Astrocyte (in vitro differentiated cells and primary cell): Measurements from ENCODE around the gene NAALADL2.

ENCODE experiments used
- EZH2 ChIP-seq: IDR thresholded peaks from 2 replicates; pipeline ENCODE4 v1.6.1; 2012; ENCODE audit warnings: mild to moderate bottlenecking, low read length, inconsistent platforms; ENCODE audit not compliant: insufficient read depth
- TF ChIP-seq, protein P1 (sequence below): IDR thresholded peaks from 2 replicates; pipeline ENCODE4 v1.5.1; 2011; ENCODE audit warnings: low read depth, mild to moderate bottlenecking, inconsistent platforms, low read length, moderate library complexity; ENCODE audit not compliant: insufficient read depth

DNA sequence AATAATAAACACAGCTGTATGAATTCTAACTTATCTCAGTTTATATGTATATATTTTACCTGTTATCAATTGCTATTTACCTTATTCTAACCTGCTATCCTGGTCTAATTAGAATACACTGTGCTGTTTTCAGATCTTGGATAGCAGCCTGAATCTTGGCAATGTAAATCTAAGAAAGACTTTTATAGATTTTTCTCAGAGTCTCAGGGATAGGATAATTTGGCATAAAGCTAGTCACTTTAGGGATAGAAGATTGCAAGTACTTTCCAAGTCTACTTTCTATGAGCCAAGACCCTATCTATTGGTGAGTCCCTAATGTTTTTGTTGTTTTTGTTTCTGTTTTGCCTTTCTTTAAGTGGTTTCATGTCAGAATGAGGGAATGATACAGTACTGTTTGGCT is 695.7 kb downstream of the NAALADL2 start:
- TF ChIP-seq, protein P1, sequence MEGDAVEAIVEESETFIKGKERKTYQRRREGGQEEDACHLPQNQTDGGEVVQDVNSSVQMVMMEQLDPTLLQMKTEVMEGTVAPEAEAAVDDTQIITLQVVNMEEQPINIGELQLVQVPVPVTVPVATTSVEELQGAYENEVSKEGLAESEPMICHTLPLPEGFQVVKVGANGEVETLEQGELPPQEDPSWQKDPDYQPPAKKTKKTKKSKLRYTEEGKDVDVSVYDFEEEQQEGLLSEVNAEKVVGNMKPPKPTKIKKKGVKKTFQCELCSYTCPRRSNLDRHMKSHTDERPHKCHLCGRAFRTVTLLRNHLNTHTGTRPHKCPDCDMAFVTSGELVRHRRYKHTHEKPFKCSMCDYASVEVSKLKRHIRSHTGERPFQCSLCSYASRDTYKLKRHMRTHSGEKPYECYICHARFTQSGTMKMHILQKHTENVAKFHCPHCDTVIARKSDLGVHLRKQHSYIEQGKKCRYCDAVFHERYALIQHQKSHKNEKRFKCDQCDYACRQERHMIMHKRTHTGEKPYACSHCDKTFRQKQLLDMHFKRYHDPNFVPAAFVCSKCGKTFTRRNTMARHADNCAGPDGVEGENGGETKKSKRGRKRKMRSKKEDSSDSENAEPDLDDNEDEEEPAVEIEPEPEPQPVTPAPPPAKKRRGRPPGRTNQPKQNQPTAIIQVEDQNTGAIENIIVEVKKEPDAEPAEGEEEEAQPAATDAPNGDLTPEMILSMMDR = no peak
- no peak for TF ChIP-seq EZH2
